Stomach (tissue), 9 donors: ENCODE results near the gene CADM4. TPM values are rescaled to one million over a fixed set of nuclear protein-coding genes. Genes with fewer than 3 reads are reported as not detected.

Experiments
- DNase-seq, 2 donors: peaks; one replicate each; pipeline versions ENCODE4 v3.0.0 to v3.0.0-alpha.2; 2013 to 2019
- H3K27ac ChIP-seq, 5 donors: fragments of 200-600 bp in 4 of 5; sonication (generic) in 4 of 5; one replicate each; pipeline ENCODE4 v1.5.1; 2013 to 2019; ENCODE audit warnings: mild to moderate bottlenecking in 1 of 5, moderate library complexity in 1 of 5
- H3K27me3 ChIP-seq, 3 donors: fragments of 200-600 bp; sonication (generic); one replicate each; pipeline ENCODE4 v1.5.1; 2017 to 2019; ENCODE audit warnings: mixed run types in 1 of 3
- H3K36me3 ChIP-seq, 4 donors: fragments of 200-600 bp; sonication (generic); 1 replicate in 3 of 4; 2 replicates in 1 of 4; pipeline ENCODE4 v1.5.1; 2016 to 2019
- H3K4me1 ChIP-seq, 4 donors: fragments of 200-600 bp; sonication (generic); one replicate each; pipeline ENCODE4 v1.5.1; 2016 to 2019
- H3K4me3 ChIP-seq, 4 donors: fragments of 200-600 bp; sonication (generic) in 3 of 4; one replicate each; pipeline ENCODE4 v1.5.1; 2016 to 2019; ENCODE audit warnings: mild to moderate bottlenecking in 1 of 4
- H3K9me3 ChIP-seq, 4 donors: fragments of 200-600 bp; sonication (generic); one replicate each; pipeline ENCODE4 v1.5.1; 2016 to 2019
- CTCF ChIP-seq, 7 experiments: fragments of 450-650 bp in 4 of 7; fragments of 200-600 bp in 3 of 7; sonication (generic) in 3 of 7; IDR thresholded peaks; one replicate each; pipeline ENCODE4 v1.5.1; 2016 to 2019; ENCODE audit warnings: antibody characterized with exemption in 7 of 7, control low read depth in 2 of 7, mild to moderate bottlenecking in 1 of 7
- EP300 ChIP-seq: sonication (generic); formaldehyde crosslinking; IDR thresholded peaks from one replicate; pipeline ENCODE4 v1.6.1; 2017; ENCODE audit warnings: antibody characterized with exemption
- POLR2A ChIP-seq, 4 donors: fragments of 450-650 bp; IDR thresholded peaks; one replicate each; pipeline ENCODE4 v1.6.1; 2016; ENCODE audit warnings: antibody characterized with exemption in 4 of 4, control low read depth in 2 of 4, mild to moderate bottlenecking in 1 of 4, moderate library complexity in 1 of 4
- POLR2AphosphoS5 ChIP-seq, 3 donors: sonication (generic); formaldehyde crosslinking; IDR thresholded peaks; one replicate each; pipeline ENCODE4 v1.6.1; 2016; ENCODE audit warnings: antibody characterized with exemption in 3 of 3
- WGBS, 5 donors: extraction: QIAGEN DNeasy Blood & Tissue Kit in 3 of 5; methylation state at CpG; one replicate each; pipeline versions ENCODE4 v1.1.5 to v1.1.7; 2013 to 2018; 5-methylcytosine and 5-hydroxymethylcytosine counted together
- intact Hi-C: fragments of 100-400 bp; cut with DNase I; formaldehyde crosslinking; loops from one replicate; pipeline ENCODE4 v1.15.1; 2023; ENCODE audit warnings: low total_unique reads
- polyA plus RNA-seq, 3 donors: library from polyadenylated mRNA; stranded (reverse); fragments of 200-250 nt; gene quantifications; one replicate each; pipeline ENCODE4 v1.2.3, GENCODE V29; 2013
- total RNA-seq, 5 donors: library from RNA; depleted of rRNA; stranded (reverse); fragments of >200 nt; gene quantifications; one replicate each; pipeline versions ENCODE4 v1.1.0 to v1.2.3, GENCODE V29; 2014 to 2016
- donor health status: healthy with polysubstance abuse.
- donor health status: Bipolar disorder and iron deficiency.
- donor health status: healthy.

The CADM4 gene
- total and polyA plus RNA-seq, 8 donors, result 4.9 to 14.2 (median 6.2) TPM; not detected in 1

GRCh38 chr19:43678512-43679261, 39.0 kb upstream of the CADM4 start:
- Histone ChIP-seq H3K4me3 (no peak overlapping the region), H3K36me3 (no peaks in the 10 kb centered on the region), H3K4me1 (peaks cover 5 to 41% (median 8%) of the 10 kb centered on the region in 4 donors), H3K9me3 (no peaks in the 10 kb centered on the region), H3K27ac (peak overlapping the region in 3 of 5 donors; percentile 56 to 67 (median 65)), H3K27me3 (no peaks in the 10 kb centered on the region)
- DNase-seq, result no peak
- TF ChIP-seq EP300 (no peak), POLR2AphosphoS5 (IDR thresholded peaks at IDR 0.05) (no peak), CTCF (IDR thresholded peaks at IDR 0.05) (no peak), POLR2A (IDR thresholded peaks at IDR 0.05) (no peak)
- intact Hi-C loops, result no loop called here
- 89 to 94% (median 90%) methylated on average over 11 of the region's 11 CpGs for WGBS, 5 donors

GRCh38 chr19:43675906-43676305, 36.3 kb upstream of the CADM4 start:
- Histone ChIP-seq H3K27ac (peak overlapping the region; percentile 62 to 89 (median 78)), H3K4me3 (no peak overlapping the region), H3K9me3 (no peaks in the 10 kb centered on the region), H3K36me3 (no peaks in the 10 kb centered on the region), H3K27me3 (no peaks in the 10 kb centered on the region), H3K4me1 (peaks cover 5 to 60% (median 16%) of the 10 kb centered on the region in 4 donors)
- intact Hi-C loops, result no loop called here
- no peak for DNase-seq
- TF ChIP-seq POLR2A (IDR thresholded peaks at IDR 0.05) (no peak), EP300 (no peak), POLR2AphosphoS5 (IDR thresholded peaks at IDR 0.05) (no peak), CTCF (IDR thresholded peaks at IDR 0.05) (no peak)
- 76 to 90% (median 88%) methylated on average over 11 of the region's 11 CpGs for WGBS, 5 donors

GRCh38 chr19:43675269-43675879, 35.7 kb upstream of the CADM4 start:
- intact Hi-C loops, result no loop called here
- no peaks in the 10 kb centered on the region for H3K9me3 ChIP-seq
- H3K36me3 ChIP-seq, result no peaks in the 10 kb centered on the region
- H3K27me3 ChIP-seq, result no peaks in the 10 kb centered on the region
- TF ChIP-seq POLR2A (IDR thresholded peaks at IDR 0.05) (no peak), CTCF (IDR thresholded peaks at IDR 0.05) (no peak), POLR2AphosphoS5 (IDR thresholded peaks at IDR 0.05) (peak in 2 of 3 donors; percentile 72 to 78)
- DNase-seq, result peak; percentile 84 to 92
- no peak overlapping the region for H3K4me3 ChIP-seq
- peaks cover 5 to 65% (median 18%) of the 10 kb centered on the region in 4 donors for H3K4me1 ChIP-seq
- peak overlapping the region; percentile 67 to 89 (median 84) for H3K27ac ChIP-seq
- 10 to 20% (median 16%) methylated on average over 8 of the region's 8 CpGs for WGBS, 5 donors

GRCh38 chr19:43674596-43674995, 34.9 kb upstream of the CADM4 start:
- Histone ChIP-seq H3K4me3 (no peak overlapping the region), H3K36me3 (no peaks in the 10 kb centered on the region), H3K4me1 (peaks cover 5 to 70% (median 22%) of the 10 kb centered on the region in 4 donors), H3K27ac (peak overlapping the region; percentile 67 to 89 (median 84)), H3K9me3 (no peaks in the 10 kb centered on the region), H3K27me3 (no peaks in the 10 kb centered on the region)
- intact Hi-C loops, result no loop called here
- no peak for DNase-seq
- TF ChIP-seq POLR2AphosphoS5 (IDR thresholded peaks at IDR 0.05), result no peak
- TF ChIP-seq EP300, result no peak
- no peak for TF ChIP-seq POLR2A (IDR thresholded peaks at IDR 0.05)
- no peak for TF ChIP-seq CTCF (IDR thresholded peaks at IDR 0.05)
- 63 to 86% (median 72%) methylated on average over 3 of the region's 3 CpGs for WGBS, 5 donors
